Dendritic cell treated with granulocyte-macrophage colony-stimulating factor and Interleukin-4, amounts not matched to agents 40 ng/mL and 50 ng/mL, for 4 days (primary cell): ENCODE measurements around the gene CDH20.
"Not testable (repeated sequence)": the region's sequence is repeated elsewhere in the genome, so short reads cannot be mapped to it uniquely, and the experiment has no call there.

ENCODE experiments used
- H3K27ac Mint-ChIP-seq: one replicate; pipeline ENCODE4 v1.8.0; 2022; ENCODE audit warnings: mild to moderate bottlenecking, mixed read lengths
- H3K27me3 Mint-ChIP-seq: one replicate; pipeline ENCODE4 v1.8.0; 2022; ENCODE audit warnings: mild to moderate bottlenecking, mixed read lengths
- H3K36me3 Mint-ChIP-seq: one replicate; pipeline ENCODE4 v1.8.0; 2022; ENCODE audit warnings: low read depth, mixed read lengths
- H3K4me1 Mint-ChIP-seq: one replicate; pipeline ENCODE4 v1.8.0; 2022; ENCODE audit warnings: low read depth, mixed read lengths
- H3K4me3 Mint-ChIP-seq: one replicate; pipeline ENCODE4 v1.8.0; 2022; ENCODE audit warnings: mild to moderate bottlenecking, moderate library complexity, mixed read lengths
- H3K9me3 Mint-ChIP-seq: one replicate; pipeline ENCODE4 v1.8.0; 2022; ENCODE audit warnings: mixed read lengths
- intact Hi-C: fragments of 100-400 bp; cut with micrococcal nuclease; formaldehyde crosslinking; loops from one replicate; pipeline ENCODE4 v1.15.0; 2022

CDH20 gene

DNA sequence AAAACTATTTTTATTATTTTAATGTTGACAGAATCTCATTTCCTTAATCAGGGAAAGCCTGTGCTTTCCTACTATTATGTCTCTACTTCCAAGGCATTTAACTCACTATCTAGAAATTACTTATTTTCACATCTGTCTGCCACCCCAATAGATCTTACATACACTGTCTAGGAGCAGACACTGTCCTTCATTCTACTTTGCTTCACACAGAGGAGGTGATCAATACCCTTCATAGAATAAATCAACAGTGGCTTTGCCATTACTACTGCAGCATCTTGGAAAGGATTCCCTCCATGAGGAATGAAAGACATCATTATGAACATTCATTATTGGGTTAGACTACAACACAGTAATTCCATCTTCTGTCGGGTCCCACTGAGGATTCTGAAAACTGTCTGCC, 31.7 kb downstream of the CDH20 start:
- H3K4me1 Mint-ChIP-seq = peaks cover 8% of the 10 kb centered on the region
- H3K27ac Mint-ChIP-seq = no peak overlapping the region
- H3K36me3 Mint-ChIP-seq = no peaks in the 10 kb centered on the region
- no peaks in the 10 kb centered on the region for H3K27me3 Mint-ChIP-seq
- no peak overlapping the region for H3K4me3 Mint-ChIP-seq
- no peaks in the 10 kb centered on the region for H3K9me3 Mint-ChIP-seq
- intact Hi-C loops = no loop called here

DNA sequence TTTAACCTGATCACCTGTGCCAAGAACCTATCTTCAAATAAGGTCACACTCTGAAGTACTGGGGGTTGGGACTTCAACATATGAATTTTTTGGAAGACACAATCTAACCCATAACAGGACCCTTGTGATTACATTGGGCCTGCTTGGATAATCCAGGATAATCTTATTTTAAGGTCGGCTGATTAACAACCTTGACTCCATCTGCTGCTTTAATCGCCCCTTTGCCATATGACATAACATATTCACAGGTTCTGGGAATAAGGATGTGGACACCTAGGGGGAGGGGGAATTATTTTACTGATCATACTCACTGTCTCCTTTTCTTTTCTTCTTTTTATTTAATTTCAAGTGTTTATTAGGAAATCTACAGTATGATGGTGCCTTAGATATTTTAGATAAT, 34.8 kb downstream of the CDH20 start:
- Mint-ChIP-seq H3K4me1 (no peaks in the 10 kb centered on the region), H3K4me3 (no peak overlapping the region), H3K27ac (no peak overlapping the region), H3K27me3 (no peaks in the 10 kb centered on the region), H3K36me3 (no peaks in the 10 kb centered on the region), H3K9me3 (no peaks in the 10 kb centered on the region)
- intact Hi-C loops = no loop called here

DNA sequence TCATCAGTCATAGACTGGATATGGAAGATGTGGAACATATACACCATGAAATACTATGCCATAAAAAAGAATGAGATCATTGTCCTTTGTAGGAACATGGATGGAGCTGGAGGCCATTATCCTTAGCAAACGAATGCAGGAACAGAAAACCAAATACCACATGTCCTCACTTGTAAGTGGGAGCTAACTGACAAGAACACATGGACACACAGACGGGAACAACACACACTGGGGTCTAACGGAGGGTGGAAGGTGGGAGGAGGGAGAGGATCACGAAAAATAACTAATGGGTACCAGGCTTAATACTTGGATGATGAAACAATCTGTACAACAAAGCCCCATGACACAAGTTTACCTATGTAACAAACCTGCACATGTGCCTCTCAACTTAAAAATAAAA, 36.4 kb downstream of the CDH20 start:
- H3K9me3 Mint-ChIP-seq, intact Hi-C loops, H3K27me3 Mint-ChIP-seq, H3K36me3 Mint-ChIP-seq, H3K27ac Mint-ChIP-seq, H3K4me1 Mint-ChIP-seq, H3K4me3 Mint-ChIP-seq: not testable (repeated sequence)

DNA sequence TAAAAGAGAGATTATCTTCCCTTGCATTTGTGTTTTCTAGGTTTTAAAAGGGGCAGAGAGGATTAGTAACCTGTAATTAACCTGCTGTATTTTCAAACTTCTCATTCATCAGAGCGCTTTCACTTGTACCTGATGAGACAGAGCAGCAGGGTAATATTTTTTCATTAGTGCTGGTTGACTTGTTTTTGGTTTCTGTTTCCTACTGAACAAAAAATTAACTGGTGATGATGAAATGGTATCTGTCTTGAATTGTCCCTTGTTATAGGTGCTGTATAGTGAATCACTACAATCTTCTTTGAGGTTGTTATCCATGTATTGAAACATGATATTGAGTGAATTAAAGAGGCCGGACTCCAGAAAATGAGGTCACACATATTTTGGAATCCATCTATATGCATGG, 37.9 kb downstream of the CDH20 start:
- Mint-ChIP-seq H3K4me1 (no peaks in the 10 kb centered on the region), H3K36me3 (no peaks in the 10 kb centered on the region), H3K9me3 (no peaks in the 10 kb centered on the region), H3K27ac (no peak overlapping the region), H3K4me3 (no peak overlapping the region), H3K27me3 (no peaks in the 10 kb centered on the region)
- intact Hi-C loops = no loop called here

DNA sequence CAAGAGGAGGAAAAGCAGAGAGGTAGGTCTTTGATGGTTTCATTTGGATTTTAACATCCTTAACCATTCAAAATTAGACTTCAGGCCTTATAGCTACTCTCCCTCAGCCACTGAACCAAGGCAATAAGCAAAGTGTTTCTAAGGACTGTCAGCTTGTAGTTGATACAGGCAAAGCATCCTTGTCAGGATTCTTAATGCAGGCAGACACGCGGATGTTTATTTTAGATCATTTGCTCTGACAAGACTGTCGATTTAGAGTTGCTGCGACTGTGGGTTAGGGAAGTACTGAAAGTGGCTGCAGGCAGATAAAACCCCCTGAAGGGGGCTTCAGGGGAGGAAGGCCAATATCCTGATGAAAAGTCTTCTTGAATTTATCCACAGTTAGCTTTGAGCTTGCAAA, 46.6 kb downstream of the CDH20 start:
- Mint-ChIP-seq H3K27ac (no peak overlapping the region), H3K4me1 (no peaks in the 10 kb centered on the region), H3K9me3 (no peaks in the 10 kb centered on the region), H3K4me3 (no peak overlapping the region), H3K27me3 (no peaks in the 10 kb centered on the region), H3K36me3 (no peaks in the 10 kb centered on the region)
- intact Hi-C loops = no loop called here

DNA sequence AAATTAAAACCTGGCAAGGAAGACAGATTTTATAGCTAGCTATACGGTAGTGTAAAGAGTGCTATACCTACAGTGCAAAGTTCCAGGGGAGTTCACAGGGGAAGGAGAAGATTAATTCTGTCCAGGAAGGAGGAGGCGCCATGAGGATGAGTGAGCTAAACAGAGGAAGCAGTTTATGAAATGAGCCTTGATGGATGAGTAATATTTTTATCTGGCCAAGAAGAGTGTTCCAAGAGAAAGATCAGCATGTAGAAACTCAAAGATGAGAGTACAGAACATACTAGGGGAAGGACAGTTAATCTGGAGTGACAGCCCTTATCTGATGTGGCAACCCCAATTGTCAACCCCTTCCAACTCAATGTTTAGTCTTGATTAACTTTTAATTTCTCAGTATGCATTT, 54.8 kb downstream of the CDH20 start:
- no peaks in the 10 kb centered on the region for H3K4me1 Mint-ChIP-seq
- no peaks in the 10 kb centered on the region for H3K36me3 Mint-ChIP-seq
- H3K27me3 Mint-ChIP-seq = no peaks in the 10 kb centered on the region
- H3K9me3 Mint-ChIP-seq = no peaks in the 10 kb centered on the region
- H3K4me3 Mint-ChIP-seq = no peak overlapping the region
- H3K27ac Mint-ChIP-seq = no peak overlapping the region
- intact Hi-C loops = no loop called here

DNA sequence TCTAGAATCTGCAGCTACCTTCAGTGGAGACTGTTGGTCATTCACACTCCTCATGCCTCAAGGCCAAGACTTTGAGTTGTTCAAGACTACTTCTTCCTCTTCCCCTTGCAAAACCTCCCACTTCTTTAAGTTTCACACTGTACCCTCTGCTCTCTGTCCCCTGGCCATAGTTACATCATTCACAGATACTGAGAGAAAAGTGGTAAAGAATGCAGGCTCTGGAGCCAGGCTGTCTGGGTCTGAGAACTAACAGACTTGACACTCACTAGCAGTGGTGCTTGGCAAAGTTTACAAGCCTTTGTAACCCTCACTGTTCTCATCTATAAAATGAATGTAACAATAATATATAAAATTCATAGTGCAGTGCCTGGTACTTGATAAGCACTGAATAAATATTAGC, 61.8 kb downstream of the CDH20 start:
- H3K9me3 Mint-ChIP-seq = no peaks in the 10 kb centered on the region
- H3K27ac Mint-ChIP-seq = no peak overlapping the region
- H3K27me3 Mint-ChIP-seq = no peaks in the 10 kb centered on the region
- intact Hi-C loops = no loop called here
- no peaks in the 10 kb centered on the region for H3K36me3 Mint-ChIP-seq
- H3K4me3 Mint-ChIP-seq = no peak overlapping the region
- H3K4me1 Mint-ChIP-seq = no peaks in the 10 kb centered on the region

DNA sequence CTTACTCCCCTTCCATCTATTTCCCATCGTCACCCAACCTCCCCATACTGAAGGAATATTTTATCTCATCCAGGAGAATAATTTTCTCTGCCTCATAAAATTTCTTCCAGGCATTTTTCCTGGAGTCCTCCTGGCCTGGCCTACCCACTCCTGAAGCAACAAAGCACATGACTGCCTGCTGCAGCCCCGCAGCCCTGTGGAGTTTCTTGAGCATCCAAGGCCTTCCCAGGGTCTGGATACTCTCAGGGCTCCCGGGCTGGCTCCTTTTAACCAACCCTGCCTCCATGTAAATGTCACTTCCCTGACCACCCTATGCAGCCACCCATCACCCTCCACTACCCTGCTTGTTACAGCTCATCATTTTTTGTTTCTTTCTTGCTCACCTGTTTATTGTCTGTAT, 64.0 kb downstream of the CDH20 start:
- H3K27ac Mint-ChIP-seq = no peak overlapping the region
- H3K4me1 Mint-ChIP-seq = no peaks in the 10 kb centered on the region
- intact Hi-C loops = no loop called here
- H3K27me3 Mint-ChIP-seq = no peaks in the 10 kb centered on the region
- no peaks in the 10 kb centered on the region for H3K36me3 Mint-ChIP-seq
- H3K9me3 Mint-ChIP-seq = no peaks in the 10 kb centered on the region
- no peak overlapping the region for H3K4me3 Mint-ChIP-seq

DNA sequence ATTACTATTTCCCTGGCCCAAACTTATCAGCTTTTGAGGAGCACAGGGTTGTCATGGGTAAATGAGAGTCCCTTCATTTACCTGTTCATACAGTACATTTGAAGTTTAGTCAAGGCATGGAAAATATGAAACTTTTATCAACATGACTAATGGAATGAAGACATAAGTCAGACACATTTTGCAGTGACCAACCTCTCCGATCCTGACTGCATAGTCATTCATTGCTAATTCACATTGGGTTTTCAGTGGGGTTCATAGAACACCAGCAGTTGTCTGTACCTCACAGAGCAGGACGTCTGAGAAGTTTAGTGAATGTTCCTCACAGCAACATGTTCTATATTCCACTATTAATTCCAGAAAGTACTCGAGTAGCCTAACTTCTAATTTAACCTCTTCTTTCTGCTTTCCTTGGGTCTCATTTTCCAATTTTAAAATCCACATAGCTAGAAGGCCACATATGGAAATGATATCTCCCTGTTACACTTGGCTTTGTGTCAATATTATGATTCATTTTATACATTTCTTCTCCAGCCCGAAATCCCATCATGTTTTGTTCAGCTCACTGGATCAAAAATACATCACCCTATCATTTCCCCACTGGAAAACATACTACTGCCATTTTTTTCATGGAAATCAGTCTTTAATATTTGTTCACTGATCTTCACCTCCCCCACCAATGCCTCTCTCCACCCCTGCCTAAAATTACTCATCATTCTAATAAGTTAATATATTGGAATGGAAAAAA, 65.9 kb downstream of the CDH20 start:
- Mint-ChIP-seq H3K9me3 (no peaks in the 10 kb centered on the region), H3K27me3 (no peaks in the 10 kb centered on the region)

DNA sequence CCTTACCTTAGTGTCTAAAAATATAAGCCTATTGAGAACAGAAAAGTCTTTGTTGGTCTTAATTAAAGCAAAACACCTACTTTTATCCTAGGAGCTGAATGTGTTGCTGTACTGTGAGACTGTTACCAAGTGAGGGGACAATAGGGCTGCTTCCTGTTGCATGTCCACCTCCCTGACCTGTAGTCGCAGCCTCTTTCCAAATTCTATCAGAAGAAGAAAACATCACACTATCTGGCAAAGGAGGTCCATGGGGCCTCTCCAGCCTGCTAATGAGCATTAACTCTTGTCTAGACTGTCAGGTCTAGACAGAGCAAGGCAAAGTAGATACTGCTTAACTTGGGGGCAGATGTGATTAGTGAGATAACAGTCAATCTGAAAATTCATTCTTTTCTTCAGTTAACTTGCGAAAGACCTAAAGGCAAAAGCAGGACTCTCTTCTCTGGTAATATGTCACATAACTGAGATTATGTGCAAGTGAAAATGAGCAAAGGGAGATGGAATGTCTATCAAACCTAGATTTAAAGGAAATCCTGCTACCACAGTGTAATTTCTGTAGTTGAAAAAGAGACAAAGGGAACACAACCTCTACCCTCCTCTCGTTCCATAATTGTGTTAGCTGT, 66.9 kb downstream of the CDH20 start:
- Mint-ChIP-seq H3K9me3 (no peaks in the 10 kb centered on the region), H3K4me3 (no peak overlapping the region)

More for the DNA sequence above, 65.9 kb downstream of the CDH20 start:
- Mint-ChIP-seq H3K4me3 (no peak overlapping the region), H3K27ac (no peak overlapping the region), H3K36me3 (no peaks in the 10 kb centered on the region), H3K4me1 (no peaks in the 10 kb centered on the region)
- intact Hi-C loops = no loop called here

DNA sequence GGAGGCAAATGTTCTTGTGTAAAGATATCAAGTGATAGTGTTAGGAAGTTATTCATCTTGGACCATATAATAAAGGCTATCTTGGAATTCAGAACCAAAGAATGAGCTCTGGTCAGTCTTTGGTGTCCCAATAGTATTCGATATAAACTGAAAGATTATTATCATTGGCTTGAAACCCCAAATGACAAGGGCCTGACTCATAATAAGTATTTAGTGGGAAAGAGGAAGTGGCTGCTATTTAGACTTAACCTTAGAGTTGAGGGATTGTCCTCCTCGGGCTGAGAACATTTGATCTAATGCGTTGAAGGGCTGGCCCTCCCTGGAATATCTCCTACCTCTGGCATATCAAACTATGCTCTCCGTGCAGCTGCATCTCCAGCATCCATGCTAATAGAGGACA, 67.5 kb downstream of the CDH20 start:
- Mint-ChIP-seq H3K4me3 (no peak overlapping the region), H3K9me3 (no peaks in the 10 kb centered on the region), H3K27me3 (no peaks in the 10 kb centered on the region), H3K27ac (no peak overlapping the region), H3K36me3 (no peaks in the 10 kb centered on the region), H3K4me1 (no peaks in the 10 kb centered on the region)
- intact Hi-C loops = no loop called here

More for the DNA sequence above, 66.9 kb downstream of the CDH20 start:
- no peaks in the 10 kb centered on the region for H3K36me3 Mint-ChIP-seq
- no peak overlapping the region for H3K27ac Mint-ChIP-seq
- intact Hi-C loops = no loop called here
- H3K4me1 Mint-ChIP-seq = no peaks in the 10 kb centered on the region
- H3K27me3 Mint-ChIP-seq = no peaks in the 10 kb centered on the region

DNA sequence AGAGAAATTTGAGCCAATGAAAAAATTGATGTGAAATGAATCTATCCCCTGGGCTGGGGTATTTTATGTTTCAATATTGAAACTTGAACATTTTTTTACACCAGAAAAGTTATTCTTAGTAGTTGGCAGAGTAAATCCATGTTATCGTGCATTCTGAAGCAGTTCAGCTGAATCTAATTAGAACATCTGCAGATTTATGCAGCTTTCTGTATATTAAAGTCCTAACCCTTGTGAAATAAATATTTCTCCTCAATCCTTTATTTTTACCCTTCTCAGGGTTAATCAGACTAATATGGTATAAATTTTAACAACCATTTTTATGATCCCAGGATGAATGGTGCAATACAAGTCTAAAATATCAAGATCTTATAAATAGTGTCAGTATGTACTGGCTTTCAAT, 69.5 kb downstream of the CDH20 start:
- Mint-ChIP-seq H3K27ac (no peak overlapping the region), H3K9me3 (no peaks in the 10 kb centered on the region), H3K4me3 (no peak overlapping the region), H3K4me1 (no peaks in the 10 kb centered on the region), H3K27me3 (no peaks in the 10 kb centered on the region), H3K36me3 (no peaks in the 10 kb centered on the region)
- intact Hi-C loops = no loop called here

DNA sequence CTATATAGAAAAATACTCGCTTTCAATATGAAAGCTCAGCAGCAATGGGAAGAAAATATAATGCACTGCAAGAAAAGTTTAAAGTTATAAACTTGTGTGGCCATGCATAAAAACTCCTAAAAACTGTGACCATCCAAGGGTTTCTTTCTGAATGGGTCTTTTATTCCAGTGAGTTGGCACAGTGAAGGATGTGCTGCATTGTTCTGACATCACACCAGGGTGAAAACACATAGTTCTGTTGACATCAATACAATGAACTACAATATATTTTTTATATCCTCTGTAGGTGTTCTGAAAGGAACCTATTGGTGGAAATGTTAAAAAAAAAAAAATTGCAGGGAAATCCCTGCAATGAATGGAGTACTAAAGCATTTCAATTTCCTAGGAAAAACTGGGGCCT, 80.2 kb downstream of the CDH20 start:
- no peaks in the 10 kb centered on the region for H3K36me3 Mint-ChIP-seq
- intact Hi-C loops = no loop called here
- H3K4me1 Mint-ChIP-seq = no peaks in the 10 kb centered on the region
- H3K4me3 Mint-ChIP-seq = no peak overlapping the region
- no peaks in the 10 kb centered on the region for H3K27me3 Mint-ChIP-seq
- no peak overlapping the region for H3K27ac Mint-ChIP-seq
- H3K9me3 Mint-ChIP-seq = no peaks in the 10 kb centered on the region

DNA sequence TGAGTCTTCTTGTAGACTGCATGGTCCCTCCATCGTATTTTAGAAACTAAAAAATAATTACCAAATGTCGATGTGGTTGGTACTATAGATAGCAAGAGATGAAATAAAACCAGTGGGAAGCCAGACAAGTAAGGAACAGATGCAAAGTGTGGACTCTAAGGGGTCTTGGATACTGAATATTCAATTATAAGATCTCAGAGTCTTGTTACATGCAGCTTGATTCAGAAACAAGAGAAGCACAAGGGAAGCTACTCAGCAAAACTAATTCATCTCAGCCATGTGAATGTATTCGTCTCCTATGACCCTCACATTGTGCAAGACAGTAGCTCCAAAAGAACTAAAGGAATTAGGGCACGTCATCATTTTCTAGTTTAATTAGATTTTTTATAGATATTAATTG, 80.9 kb downstream of the CDH20 start:
- H3K36me3 Mint-ChIP-seq = no peaks in the 10 kb centered on the region
- no peaks in the 10 kb centered on the region for H3K9me3 Mint-ChIP-seq
- H3K27me3 Mint-ChIP-seq = no peaks in the 10 kb centered on the region
- no peak overlapping the region for H3K27ac Mint-ChIP-seq
- no peaks in the 10 kb centered on the region for H3K4me1 Mint-ChIP-seq
- H3K4me3 Mint-ChIP-seq = no peak overlapping the region
- intact Hi-C loops = no loop called here

DNA sequence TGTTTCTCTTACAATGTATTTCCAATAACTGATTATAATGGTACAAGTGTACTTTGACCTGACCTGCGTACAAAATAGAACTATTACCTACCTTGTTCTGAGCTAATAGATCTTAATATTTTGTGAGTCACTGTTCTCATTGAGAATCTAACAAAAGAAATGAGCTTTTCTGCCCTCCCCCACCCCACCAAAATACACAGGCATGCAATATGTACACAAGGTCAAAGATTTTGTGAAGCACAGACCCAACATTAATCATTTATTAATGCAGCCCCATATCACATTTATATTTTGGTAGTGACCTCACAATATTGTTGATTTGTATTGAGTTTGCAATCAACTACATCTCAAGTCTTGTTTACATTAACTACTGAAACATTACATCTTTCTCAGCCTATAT, 86.5 kb downstream of the CDH20 start:
- Mint-ChIP-seq H3K36me3 (no peaks in the 10 kb centered on the region), H3K4me3 (no peak overlapping the region), H3K9me3 (no peaks in the 10 kb centered on the region), H3K27me3 (no peaks in the 10 kb centered on the region), H3K4me1 (no peaks in the 10 kb centered on the region), H3K27ac (no peak overlapping the region)
- intact Hi-C loops = no loop called here
